PC-3 (cell line): ENCODE results near the gene DYSF. TPM values are rescaled to one million over a fixed set of nuclear protein-coding genes. Genes with fewer than 3 reads are reported as not detected.

Experiments used
- ATAC-seq: fragments of 200-7000 bp; cut with Tn5 transposase; 2 replicates; pipeline ENCODE4 v1.9.1; 2020; ENCODE audit warnings: mild to moderate bottlenecking, moderate library complexity
- BruUV-seq: library from RNA; stranded (reverse); fragments of 400-500 nt; replicated peaks from 2 replicates; lab custom pipeline; 2021; lab: Mats Ljungman, UMichigan
- CTCF ChIA-PET: fragments of 300-600 bp; sonication (Branson Sonifier 250); formaldehyde crosslinking; loops from one replicate; lab custom pipeline; 2022; ENCODE audit warnings: antibody characterized with exemption; lab: Charles Lee
- POLR2A ChIA-PET: fragments of 300-600 bp; sonication (Branson Sonifier 250); formaldehyde crosslinking; loops from one replicate; lab custom pipeline; 2022; ENCODE audit warnings: antibody characterized with exemption; ENCODE audit not compliant: unreplicated experiment; lab: Charles Lee
- DNase-seq: peaks from one replicate; pipeline ENCODE4 v3.0.0-alpha.2; 2015
- H2AFZ ChIP-seq: fragments of 300-600 bp; sonication (generic); 2 replicates; pipeline ENCODE4 v1.6.0; 2016; ENCODE audit warnings: antibody characterized with exemption, low read length
- H3F3A ChIP-seq: fragments of 300-600 bp; sonication (generic); one replicate; pipeline ENCODE4 v1.6.0; 2017; ENCODE audit warnings: antibody characterized with exemption, low read length, control low read depth, mild to moderate bottlenecking; ENCODE audit not compliant: unreplicated experiment
- H3K27ac ChIP-seq: fragments of 300-600 bp; sonication (generic); 2 replicates; pipeline ENCODE4 v1.5.1; 2016; ENCODE audit warnings: mild to moderate bottlenecking, low read length
- H3K27me3 ChIP-seq: fragments of 300-600 bp; sonication (generic); 2 replicates; pipeline ENCODE4 v1.6.1; 2016; ENCODE audit warnings: low read length, mixed read lengths
- H3K36me3 ChIP-seq: fragments of 300-600 bp; sonication (generic); 2 replicates; pipeline ENCODE4 v1.6.1; 2016; ENCODE audit warnings: low read depth, mixed run types, low read length, mixed read lengths
- H3K4me1 ChIP-seq: fragments of 300-600 bp; sonication (generic); 2 replicates; pipeline ENCODE4 v1.5.1; 2016; ENCODE audit warnings: low read length; ENCODE audit not compliant: insufficient read depth
- H3K4me2 ChIP-seq: fragments of 300-600 bp; sonication (generic); 2 replicates; pipeline ENCODE4 v1.6.0; 2016; ENCODE audit warnings: low read length
- H3K4me3 ChIP-seq: fragments of 300-600 bp; sonication (generic); 2 replicates; pipeline ENCODE4 v1.5.1; 2016; ENCODE audit warnings: mild to moderate bottlenecking, low read length, mixed read lengths
- H3K79me2 ChIP-seq: fragments of 300-600 bp; sonication (generic); 2 replicates; pipeline ENCODE4 v1.6.1; 2017; ENCODE audit warnings: low read length, mixed read lengths
- H3K9ac ChIP-seq: fragments of 300-600 bp; sonication (generic); 2 replicates; pipeline ENCODE4 v1.6.0; 2016; ENCODE audit warnings: mild to moderate bottlenecking, low read length
- H3K9me2 ChIP-seq: fragments of 300-600 bp; sonication (generic); replicated peaks from 2 replicates; pipeline ENCODE4 v1.6.1; 2016; ENCODE audit warnings: mixed run types, low read length, mixed read lengths
- H3K9me3 ChIP-seq: fragments of 300-600 bp; sonication (generic); 2 replicates; pipeline ENCODE4 v1.6.1; 2016; ENCODE audit warnings: low read length, mixed read lengths
- H4K20me1 ChIP-seq: fragments of 300-600 bp; sonication (generic); 2 replicates; pipeline ENCODE4 v1.6.1; 2016; ENCODE audit warnings: low read length, mixed read lengths
- CTCF ChIP-seq: fragments of 300-600 bp; sonication (generic); conservative IDR thresholded peaks from 2 replicates; pipeline ENCODE4 v1.5.1; 2017; ENCODE audit warnings: antibody characterized with exemption, low read depth, mild to moderate bottlenecking, low read length
- EZH2 ChIP-seq: fragments of 300-600 bp; sonication (generic); IDR thresholded peaks from one replicate; pipeline ENCODE4 v1.6.1; 2017; ENCODE audit warnings: antibody characterized with exemption, mild to moderate bottlenecking, low read length; ENCODE audit not compliant: unreplicated experiment
- EZH2phosphoT487 ChIP-seq: fragments of 300-600 bp; sonication (generic); IDR thresholded peaks from 2 replicates; pipeline ENCODE4 v1.6.1; 2018; ENCODE audit warnings: mild to moderate bottlenecking, antibody characterized with exemption, low read length, borderline replicate concordance
- intact Hi-C: fragments of 100-400 bp; cut with micrococcal nuclease; formaldehyde crosslinking; loops from 2 replicates; pipeline ENCODE4 v1.9.0; 2023
- total RNA-seq: library from RNA; depleted of rRNA; stranded (reverse); fragments of >200 nt; gene quantifications from 2 replicates; pipeline ENCODE4 v1.2.3, GENCODE V29; 2014

Gene DYSF
- total RNA-seq, 1 experiment from 2014 or later, result 13.0 TPM

DNA sequence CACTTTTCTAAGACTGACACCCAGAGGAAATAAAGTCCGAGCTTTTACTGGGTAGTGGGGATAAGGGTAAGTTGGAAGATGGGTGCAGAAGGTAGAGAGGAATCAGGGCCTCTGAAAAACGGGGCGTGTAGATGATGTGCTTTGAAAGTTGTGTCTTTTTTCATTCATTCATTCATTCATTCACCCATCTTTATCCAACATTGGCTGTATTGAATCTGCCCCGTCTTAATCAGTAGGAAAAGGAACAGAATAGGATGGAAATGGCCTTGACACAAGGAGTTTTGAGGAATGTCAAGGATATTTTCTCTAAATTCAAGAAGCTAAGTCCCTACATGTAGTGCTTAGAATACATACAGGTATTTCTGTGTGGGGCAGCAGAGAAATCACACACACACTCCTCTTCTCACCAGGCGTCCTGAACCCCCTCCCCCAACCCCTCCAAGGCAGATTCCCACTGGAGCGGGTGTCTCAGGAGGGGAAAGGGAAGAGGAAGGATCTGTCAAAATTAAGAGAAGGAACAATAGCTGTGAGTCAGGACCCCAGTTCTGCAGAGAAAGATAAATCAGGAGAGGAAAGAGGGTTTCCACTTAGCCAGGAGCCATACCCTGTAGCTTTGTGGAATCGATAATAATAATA lies 13.9 kb downstream of the DYSF start:
- POLR2A ChIA-PET, result interaction anchor here (0.7 kb wide), 1 partner anchor 136 kb away, joined by 4 read pairs; the partner anchor contains the start of gene ZNF638
- Histone ChIP-seq H3K9me2 (no peaks in the 10 kb centered on the region), H3K79me2 (no peaks in the 10 kb centered on the region), H3K36me3 (no peaks in the 10 kb centered on the region), H3K4me2 (peak overlapping the region; percentile 85), H3K9ac (peak overlapping the region; percentile 69), H3K27me3 (no peaks in the 10 kb centered on the region), H2AFZ (peak overlapping the region; percentile 83), H3K27ac (no peak overlapping the region), H3K4me1 (peaks cover 19% of the 10 kb centered on the region), H4K20me1 (no peaks in the 10 kb centered on the region), H3K9me3 (no peaks in the 10 kb centered on the region), H3K4me3 (peak overlapping the region; percentile 91), H3F3A (no peaks in the 10 kb centered on the region)
- TF ChIP-seq EZH2phosphoT487 (no peak), EZH2 (no peak), CTCF (no peak)
- intact Hi-C loops, result no loop called here
- CTCF ChIA-PET, result interaction anchor here (0.5 to 0.7 kb wide), 2 partner anchors 50 to 136 kb away, joined by 3 to 9 read pairs; partner anchors contain the start of gene ZNF638
- no peak; the same call in 1 of the 2 replicates for ATAC-seq
- no peak for DNase-seq
- TSS peak; percentile 65 for BruUV-seq

GRCh38 chr2:71468279-71469015 lies 15.1 kb downstream of the DYSF start:
- no TSS peak for BruUV-seq

More at GRCh38 chr2:71468279-71469015, 15.1 kb downstream of the DYSF start:
- no peaks in the 10 kb centered on the region for H3K79me2 ChIP-seq
- no peaks in the 10 kb centered on the region for H3F3A ChIP-seq
- H3K27ac ChIP-seq, result no peak overlapping the region
- no peaks in the 10 kb centered on the region for H3K36me3 ChIP-seq
- H3K4me3 ChIP-seq, result no peak overlapping the region
- CTCF ChIA-PET, result no interaction called here
- POLR2A ChIA-PET, result interaction anchor here (0.7 kb wide), 1 partner anchor 137 kb away, joined by 4 read pairs; the partner anchor contains the start of gene ZNF638
- DNase-seq (no peak), ATAC-seq (no peak)
- no peaks in the 10 kb centered on the region for H3K9me3 ChIP-seq
- intact Hi-C loops, result no loop called here
- no peaks in the 10 kb centered on the region for H4K20me1 ChIP-seq
- H3K4me1 ChIP-seq, result peaks cover 20% of the 10 kb centered on the region
- no peaks in the 10 kb centered on the region for H3K27me3 ChIP-seq
- peak overlapping the region; percentile 85; the same call in 1 of the 2 replicates for H3K4me2 ChIP-seq
- no peak overlapping the region for H2AFZ ChIP-seq
- no peaks in the 10 kb centered on the region for H3K9me2 ChIP-seq
- TF ChIP-seq EZH2 (no peak), EZH2phosphoT487 (no peak), CTCF (no peak)
- H3K9ac ChIP-seq, result no peak overlapping the region
